Activated T-helper 1 cell treated with anti-CD3 and anti-CD28 coated beads, Interleukin-12 subunit alpha, Interleukin-12 subunit beta, Interleukin-2, Interleukin-4 antibody, amounts not matched to agents 30 ng/mL and 10 ng/mL and 1 ng/mL, durations not matched to agents 14 hours and 24 hours and 36 hours (primary cell): ENCODE results near the gene RBP5. TPM values are rescaled to one million over a fixed set of nuclear protein-coding genes. Genes with fewer than 3 reads are reported as not detected.

ENCODE experiments used
- DNase-seq: peaks from one replicate; pipeline ENCODE4 v3.0.0; 2021; ENCODE audit warnings: low spot score
- H3K27ac Mint-ChIP-seq: one replicate; pipeline ENCODE4 v1.8.0; 2021; ENCODE audit warnings: mild to moderate bottlenecking, mixed read lengths
- H3K27me3 Mint-ChIP-seq: one replicate; pipeline ENCODE4 v1.8.0; 2022; ENCODE audit warnings: mild to moderate bottlenecking, moderate library complexity, mixed read lengths; ENCODE audit not compliant: insufficient read depth
- H3K36me3 Mint-ChIP-seq: one replicate; pipeline ENCODE4 v1.8.0; 2021; ENCODE audit warnings: low read depth, mixed read lengths
- H3K4me1 Mint-ChIP-seq: one replicate; pipeline ENCODE4 v1.8.0; 2021; ENCODE audit warnings: low read depth, mixed read lengths
- H3K4me3 Mint-ChIP-seq: one replicate; pipeline ENCODE4 v1.8.0; 2021; ENCODE audit warnings: mild to moderate bottlenecking, moderate library complexity, mixed read lengths
- H3K9me3 Mint-ChIP-seq: one replicate; pipeline ENCODE4 v1.8.0; 2021; ENCODE audit warnings: mixed read lengths
- intact Hi-C: fragments of 100-400 bp; cut with micrococcal nuclease; formaldehyde crosslinking; loops from one replicate; pipeline ENCODE4 v1.15.1; 2024
- total RNA-seq: library from RNA; stranded (reverse); gene quantifications from 2 replicates; pipeline ENCODE4 v1.2.3, GENCODE V29; 2022

Gene RBP5
- total RNA-seq, 1 donor from 2014 or later = not detected

DNA sequence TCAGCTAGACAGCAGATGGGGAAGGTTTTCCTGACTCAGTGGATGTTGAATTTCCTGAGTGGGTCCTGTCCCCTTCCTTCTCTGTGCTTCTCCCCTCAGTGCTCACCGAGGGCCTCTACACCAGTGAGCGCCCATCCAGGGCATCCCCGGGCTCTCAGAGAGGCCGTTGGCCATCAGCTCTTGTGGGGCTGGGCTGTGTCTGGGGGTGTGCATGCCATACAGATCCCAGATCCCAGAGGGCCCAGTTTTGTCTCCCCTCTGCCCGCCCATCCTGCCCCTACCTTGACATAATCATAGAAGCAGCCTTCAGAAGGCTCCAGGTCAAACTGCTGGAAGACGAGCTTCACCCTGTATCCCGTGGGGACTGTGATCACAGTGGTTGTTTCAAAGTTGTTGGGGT, 37.5 kb downstream of the RBP5 start:
- H3K4me1 Mint-ChIP-seq = peaks cover 8% of the 10 kb centered on the region
- intact Hi-C loops = loop anchor here (5.0 kb wide), 1 partner anchor 119 kb away; the partner anchor contains the start of genes EMG1 and PHB2
- peaks cover 6% of the 10 kb centered on the region for H3K27me3 Mint-ChIP-seq
- no peak overlapping the region for H3K27ac Mint-ChIP-seq
- no peak for DNase-seq
- H3K9me3 Mint-ChIP-seq = no peaks in the 10 kb centered on the region
- no peak overlapping the region for H3K4me3 Mint-ChIP-seq
- H3K36me3 Mint-ChIP-seq = no peaks in the 10 kb centered on the region

DNA sequence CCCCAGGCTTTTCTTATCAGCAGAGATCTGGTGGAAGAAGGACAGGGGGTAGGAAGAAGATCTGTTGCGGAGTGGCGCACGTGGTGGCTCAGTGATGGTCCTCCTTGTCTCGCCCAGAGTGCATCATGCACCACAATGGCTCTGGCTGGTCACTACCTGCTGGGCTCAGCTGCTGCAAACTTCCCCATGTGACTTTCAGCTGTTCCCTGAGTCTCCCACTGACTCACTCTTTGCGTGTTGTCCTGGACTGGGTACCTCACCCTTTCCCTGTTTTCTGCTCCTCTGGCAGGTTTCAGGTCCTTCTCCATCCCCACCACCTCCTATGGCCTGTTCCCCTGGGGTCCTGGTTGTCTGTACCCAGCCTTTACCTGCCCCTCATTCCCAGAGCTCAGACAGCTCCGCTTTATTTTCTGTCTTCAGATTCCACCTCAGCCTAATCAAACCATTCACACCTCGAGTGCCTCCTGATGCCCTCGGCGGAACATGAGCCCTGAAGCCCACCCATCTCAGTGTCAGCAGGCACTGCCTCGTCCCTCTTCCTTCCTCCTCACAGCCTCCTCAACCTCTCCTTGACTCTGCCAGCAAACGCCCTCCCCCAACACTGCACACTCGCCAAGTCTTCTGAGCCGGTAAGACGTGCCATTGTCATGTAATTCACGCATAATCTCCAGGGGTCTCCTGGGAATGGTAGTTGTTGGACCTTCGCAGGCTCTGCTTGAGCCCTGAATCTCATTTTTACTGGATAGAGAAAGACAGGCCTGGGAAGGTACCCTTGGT, 38.3 kb downstream of the RBP5 start:
- Mint-ChIP-seq H3K4me3 (no peak overlapping the region), H3K36me3 (no peaks in the 10 kb centered on the region), H3K27ac (no peak overlapping the region), H3K9me3 (no peaks in the 10 kb centered on the region), H3K4me1 (peaks cover 8% of the 10 kb centered on the region), H3K27me3 (peaks cover 6% of the 10 kb centered on the region)
- intact Hi-C loops = loop anchor here (5.0 kb wide), 1 partner anchor 118 kb away; the partner anchor contains the start of genes EMG1 and PHB2
- no peak for DNase-seq

DNA sequence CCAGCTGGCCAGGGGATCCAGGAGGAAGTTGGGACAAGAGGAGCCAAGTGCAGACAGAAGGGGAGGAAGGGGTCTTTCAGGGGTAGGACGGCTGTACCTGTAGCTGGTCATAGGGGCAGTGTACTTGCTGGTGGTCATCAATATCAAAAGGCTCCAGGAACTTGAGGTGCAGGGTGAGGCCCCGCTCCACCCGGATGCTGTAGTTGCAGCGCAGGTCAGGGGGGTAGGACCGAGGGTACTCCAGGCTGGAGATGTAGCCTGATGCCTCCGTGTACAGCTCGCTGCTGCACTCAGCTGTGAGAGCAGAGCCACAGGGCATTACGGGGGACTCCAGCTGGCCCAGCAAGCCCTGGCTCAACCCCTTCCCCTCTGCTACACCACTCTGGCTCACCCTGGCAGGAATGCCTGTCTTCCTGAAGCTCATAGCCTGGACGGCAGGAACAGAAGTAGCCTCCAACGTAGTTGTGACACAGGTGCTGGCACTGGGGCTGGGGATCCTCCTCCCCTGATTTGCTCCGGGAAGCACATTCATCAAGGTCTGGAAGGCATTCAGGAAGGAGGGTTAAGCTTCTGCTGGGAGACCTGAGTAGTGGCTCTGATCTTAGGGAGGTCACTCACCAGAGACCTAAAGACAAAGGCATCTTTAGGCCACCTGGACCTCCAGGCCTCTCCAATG, 39.4 kb downstream of the RBP5 start:
- H3K4me3 Mint-ChIP-seq = no peak overlapping the region
- DNase-seq = no peak
- H3K27ac Mint-ChIP-seq = no peak overlapping the region
- peaks cover 6% of the 10 kb centered on the region for H3K27me3 Mint-ChIP-seq
- intact Hi-C loops = no loop called here
- H3K36me3 Mint-ChIP-seq = no peaks in the 10 kb centered on the region
- H3K9me3 Mint-ChIP-seq = no peaks in the 10 kb centered on the region
- H3K4me1 Mint-ChIP-seq = peaks cover 8% of the 10 kb centered on the region

- H3K27me3 Mint-ChIP-seq = peaks cover 3% of the 10 kb centered on the region
- no peak overlapping the region for H3K27ac Mint-ChIP-seq
- H3K4me3 Mint-ChIP-seq = no peak overlapping the region
- intact Hi-C loops = no loop called here
- H3K36me3 Mint-ChIP-seq = peaks cover 5% of the 10 kb centered on the region
- H3K4me1 Mint-ChIP-seq = no peaks in the 10 kb centered on the region
- no peak for DNase-seq
- H3K9me3 Mint-ChIP-seq = peaks cover 6% of the 10 kb centered on the region
Measured at GRCh38 chr12:7083125-7083524, 45.6 kb downstream of the RBP5 start.

GRCh38 chr12:7081037-7081436, 47.7 kb downstream of the RBP5 start:
- H3K27ac Mint-ChIP-seq = no peak overlapping the region
- H3K4me3 Mint-ChIP-seq = no peak overlapping the region
- DNase-seq = no peak
- H3K36me3 Mint-ChIP-seq = peaks cover 5% of the 10 kb centered on the region
- peaks cover 6% of the 10 kb centered on the region for H3K9me3 Mint-ChIP-seq
- intact Hi-C loops = no loop called here
- peaks cover under 1% of the 10 kb centered on the region for H3K4me1 Mint-ChIP-seq
- peaks cover 6% of the 10 kb centered on the region for H3K27me3 Mint-ChIP-seq

DNA sequence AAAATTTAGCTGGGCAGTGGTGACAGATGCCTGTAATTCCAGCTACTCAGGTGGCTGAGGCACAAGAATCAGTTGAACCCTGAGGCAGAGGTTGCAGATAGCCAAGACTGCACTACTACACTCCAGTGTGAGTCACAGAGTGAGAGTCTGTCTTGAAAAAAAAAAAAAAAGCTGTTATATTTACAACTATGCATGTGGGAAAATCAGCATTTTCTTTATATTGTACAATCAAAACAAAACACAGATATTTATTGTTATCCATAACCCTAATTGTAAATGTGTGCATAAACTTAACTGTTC, 48.9 kb downstream of the RBP5 start:
- Mint-ChIP-seq H3K4me3 (no peak overlapping the region), H3K9me3 (peaks cover 6% of the 10 kb centered on the region), H3K4me1 (peaks cover 9% of the 10 kb centered on the region), H3K27ac (no peak overlapping the region), H3K36me3 (peaks cover 5% of the 10 kb centered on the region), H3K27me3 (peaks cover 6% of the 10 kb centered on the region)
- intact Hi-C loops = no loop called here
- no peak for DNase-seq

GRCh38 chr12:7078163-7078562, 50.5 kb downstream of the RBP5 start:
- intact Hi-C loops = no loop called here
- H3K27ac Mint-ChIP-seq = no peak overlapping the region
- no peak overlapping the region for H3K4me3 Mint-ChIP-seq
- H3K27me3 Mint-ChIP-seq = peaks cover 8% of the 10 kb centered on the region
- peaks cover 9% of the 10 kb centered on the region for H3K4me1 Mint-ChIP-seq
- peaks cover 3% of the 10 kb centered on the region for H3K9me3 Mint-ChIP-seq
- no peak for DNase-seq
- peaks cover 3% of the 10 kb centered on the region for H3K36me3 Mint-ChIP-seq

- H3K27me3 Mint-ChIP-seq = peaks cover 17% of the 10 kb centered on the region
- no peak overlapping the region for H3K27ac Mint-ChIP-seq
- H3K9me3 Mint-ChIP-seq = no peaks in the 10 kb centered on the region
- H3K4me3 Mint-ChIP-seq = no peak overlapping the region
- intact Hi-C loops = no loop called here
- peaks cover 9% of the 10 kb centered on the region for H3K4me1 Mint-ChIP-seq
- no peak for DNase-seq
- no peaks in the 10 kb centered on the region for H3K36me3 Mint-ChIP-seq
Measured at GRCh38 chr12:7076493-7076892, 52.2 kb downstream of the RBP5 start.

GRCh38 chr12:7075939-7076338, 52.8 kb downstream of the RBP5 start:
- H3K36me3 Mint-ChIP-seq = no peaks in the 10 kb centered on the region
- H3K27ac Mint-ChIP-seq = no peak overlapping the region

DNA sequence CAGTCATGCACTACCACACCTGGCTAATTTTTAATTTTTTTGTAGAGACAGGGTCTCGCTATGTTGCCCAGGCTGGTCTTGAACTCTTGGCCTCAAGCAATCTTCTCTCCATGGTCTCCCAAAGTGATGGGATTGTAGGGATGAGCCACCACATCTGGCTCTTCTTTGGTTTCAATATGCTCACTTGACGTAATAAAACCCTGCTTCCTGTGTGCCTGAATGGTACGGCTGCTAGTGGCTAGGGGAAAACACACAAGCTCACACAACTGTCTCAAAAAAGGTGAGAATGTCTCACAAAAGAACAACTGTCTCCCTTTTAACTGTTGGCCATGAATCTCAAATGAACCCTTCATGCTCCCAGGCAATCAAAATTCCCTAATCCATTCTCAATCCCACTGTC, 53.2 kb downstream of the RBP5 start:
- Mint-ChIP-seq H3K27me3 (peaks cover 17% of the 10 kb centered on the region), H3K27ac (no peak overlapping the region), H3K4me1 (peaks cover 9% of the 10 kb centered on the region), H3K4me3 (no peak overlapping the region), H3K36me3 (no peaks in the 10 kb centered on the region), H3K9me3 (no peaks in the 10 kb centered on the region)
- intact Hi-C loops = no loop called here
- DNase-seq = no peak

More at GRCh38 chr12:7075939-7076338, 52.8 kb downstream of the RBP5 start:
- no peak for DNase-seq
- intact Hi-C loops = no loop called here
- Mint-ChIP-seq H3K9me3 (no peaks in the 10 kb centered on the region), H3K4me3 (no peak overlapping the region), H3K27me3 (peaks cover 17% of the 10 kb centered on the region), H3K4me1 (peaks cover 9% of the 10 kb centered on the region)

DNA sequence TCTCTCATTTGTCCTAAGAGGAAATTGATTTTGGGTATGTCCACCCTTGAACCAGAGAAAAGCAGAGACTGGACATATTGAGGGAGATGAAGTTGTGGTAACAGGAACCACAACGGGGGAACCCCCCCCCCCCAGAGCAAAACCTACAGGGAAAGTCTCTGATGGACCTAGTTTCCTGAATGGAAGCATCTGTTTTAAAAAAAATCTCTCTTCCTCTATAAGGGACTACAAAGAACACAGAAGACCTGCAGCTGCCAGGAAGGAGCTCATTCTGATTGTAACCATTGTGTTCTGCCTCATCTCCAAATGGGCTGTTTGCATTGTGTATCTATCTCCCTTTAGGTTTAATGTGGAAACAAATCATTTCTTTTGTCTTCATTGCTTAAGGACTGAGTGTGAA, 54.7 kb downstream of the RBP5 start:
- H3K36me3 Mint-ChIP-seq = no peaks in the 10 kb centered on the region
- no peak for DNase-seq
- no peak overlapping the region for H3K27ac Mint-ChIP-seq
- no peak overlapping the region for H3K4me3 Mint-ChIP-seq
- intact Hi-C loops = no loop called here
- H3K27me3 Mint-ChIP-seq = peaks cover 19% of the 10 kb centered on the region
- peaks cover 9% of the 10 kb centered on the region for H3K4me1 Mint-ChIP-seq
- no peaks in the 10 kb centered on the region for H3K9me3 Mint-ChIP-seq
